HG03060 (cell line): ENCODE measurements around the gene FOXD3.

Experiments
- ATAC-seq: cut with Tn5 transposase; IDR thresholded peaks from one replicate; pipeline ENCODE4 v1.9.1; 2021; ENCODE audit warnings: low read depth, moderate number of reproducible peaks; ENCODE audit not compliant: unreplicated experiment

The FOXD3 gene

GRCh38 chr1:63322114-63322943 is at the start of gene FOXD3:
Gene FOXD3, plus strand, starts transcription at chr1:63322567. Its CDS starts 492 bp downstream, at chr1:63323059.
- ATAC-seq, result no peak

- ATAC-seq, result no peak
These were observed 49.6 kb upstream of the FOXD3 start for GRCh38 chr1:63272811-63273210.

- ATAC-seq, result no peak
These were observed 48.0 kb upstream of the FOXD3 start for GRCh38 chr1:63274371-63274770.

DNA sequence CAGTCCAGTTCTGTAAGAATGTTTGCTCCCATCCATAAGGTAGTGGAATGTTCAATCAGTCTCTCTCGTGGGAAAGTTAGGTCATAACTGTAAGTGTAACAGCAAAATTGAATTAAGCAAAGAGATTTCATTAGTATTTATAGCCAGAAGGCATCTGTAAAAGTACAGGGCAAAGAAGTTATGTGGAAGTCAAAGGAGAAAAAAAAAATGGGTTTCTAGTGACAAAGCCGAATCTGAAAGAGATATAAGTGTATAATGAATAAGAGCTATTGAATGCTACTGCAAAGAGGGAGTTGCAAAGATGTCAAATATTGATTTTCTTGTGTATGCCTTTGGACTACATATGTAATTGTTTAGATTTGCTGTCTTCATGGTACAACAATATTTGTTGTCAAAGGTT is 47.4 kb upstream of the FOXD3 start:
- no peak for ATAC-seq

GRCh38 chr1:63276624-63277023 is 45.7 kb upstream of the FOXD3 start:
- ATAC-seq, result no peak

DNA sequence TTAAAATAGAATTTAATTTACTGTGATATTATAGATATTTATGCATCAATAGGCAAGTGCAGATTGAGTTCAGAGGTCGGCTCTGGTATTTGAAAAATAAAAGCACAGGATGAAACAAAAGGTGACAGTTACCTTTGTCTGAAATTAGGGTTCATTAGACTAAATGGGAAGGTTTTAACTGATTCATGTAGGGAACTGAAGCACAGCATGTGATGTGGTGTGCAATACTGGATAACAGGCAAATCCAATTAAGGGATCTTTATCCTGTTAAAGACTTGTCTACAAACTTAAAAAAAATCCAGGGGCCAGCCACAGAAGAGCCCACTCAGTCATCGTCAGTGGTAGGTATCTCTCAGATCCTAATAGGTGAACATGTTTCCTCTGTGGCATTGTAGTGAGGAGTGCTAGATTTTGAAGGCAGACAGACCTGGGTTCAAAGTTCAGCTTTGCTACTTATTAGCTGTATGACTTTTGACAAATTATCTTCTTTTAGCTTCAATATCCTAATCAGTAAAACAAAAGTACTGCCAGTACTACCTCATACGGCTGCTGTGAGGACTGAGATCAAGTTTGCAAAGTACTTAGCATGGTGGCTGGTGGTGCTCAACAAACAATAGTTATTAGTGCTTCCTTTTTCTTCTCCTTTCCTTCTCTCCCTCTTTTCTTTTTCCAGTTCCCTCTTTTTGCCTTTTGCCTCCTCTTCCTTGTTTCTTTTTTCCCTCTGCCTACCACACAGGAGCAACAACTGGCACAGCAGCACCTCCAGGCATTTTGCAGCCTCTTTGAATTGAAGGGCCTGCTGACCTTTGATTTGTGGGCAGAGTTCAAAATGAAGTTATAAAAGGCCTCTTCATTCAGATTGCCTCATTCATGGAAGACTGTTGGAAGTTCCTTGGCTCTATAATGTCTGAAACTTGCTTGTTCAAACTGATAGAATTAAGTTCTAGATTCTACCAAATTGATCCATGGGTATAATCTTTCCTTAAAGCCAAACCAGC is 44.9 kb upstream of the FOXD3 start:
- no peak for ATAC-seq

GRCh38 chr1:63281753-63282152 is 40.6 kb upstream of the FOXD3 start:
- no peak for ATAC-seq

- no peak for ATAC-seq
These were observed 33.2 kb upstream of the FOXD3 start for GRCh38 chr1:63289135-63289534.

DNA sequence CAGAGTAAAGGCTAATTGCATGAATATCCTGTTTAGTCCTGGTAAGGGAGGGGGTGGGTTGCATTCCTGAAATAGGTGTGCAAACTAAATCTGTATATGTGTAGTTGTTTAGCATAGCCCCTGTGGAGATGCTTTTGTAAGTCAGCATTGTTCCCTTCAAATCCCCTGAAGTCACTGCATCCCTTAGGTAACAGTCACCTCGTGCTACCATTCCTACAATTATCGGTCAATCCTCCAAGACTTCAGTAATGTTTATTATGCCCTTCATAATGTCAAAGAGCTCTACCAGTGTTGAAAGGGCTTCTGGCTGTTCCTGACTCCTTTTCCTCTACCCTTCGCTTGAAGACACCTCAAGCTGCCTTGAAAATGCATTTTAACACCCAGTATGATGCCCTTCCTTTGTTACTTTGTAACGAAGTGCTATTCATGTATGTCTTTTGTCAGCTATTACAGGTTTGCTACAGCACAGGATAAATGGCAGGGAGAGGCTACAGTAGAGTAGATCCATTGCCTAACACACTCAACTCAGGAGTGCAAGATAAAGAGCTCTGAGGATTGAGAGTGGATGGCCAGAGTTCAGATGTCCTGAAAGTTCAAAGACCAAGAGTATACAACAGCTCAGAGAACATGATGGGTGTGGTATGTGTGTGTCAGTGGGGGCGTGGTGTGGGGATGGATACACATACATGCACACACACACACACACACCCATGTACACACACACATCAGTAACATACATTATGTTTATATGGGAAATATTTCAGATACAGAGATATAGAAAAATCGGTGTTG is 27.4 kb upstream of the FOXD3 start:
- no peak for ATAC-seq

DNA sequence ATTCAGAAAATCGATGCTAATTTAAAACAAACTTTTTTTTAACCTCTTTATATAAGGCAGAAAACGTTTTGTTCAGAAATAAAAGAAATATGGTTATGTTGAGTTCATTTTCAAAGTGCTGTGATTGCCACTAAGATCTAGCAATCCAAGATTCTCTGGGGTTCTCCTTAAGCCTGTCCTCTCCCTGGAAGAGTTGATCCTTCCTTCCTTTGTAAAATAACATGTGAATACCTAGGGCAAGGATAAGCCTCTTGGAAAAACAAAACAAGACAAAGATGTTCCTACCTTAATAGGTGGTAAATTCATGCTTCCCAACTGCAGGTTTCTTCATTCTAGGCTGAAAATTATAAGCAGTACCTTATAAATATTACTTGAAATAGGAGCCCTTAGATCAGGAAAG is 18.0 kb upstream of the FOXD3 start:
- no peak for ATAC-seq

DNA sequence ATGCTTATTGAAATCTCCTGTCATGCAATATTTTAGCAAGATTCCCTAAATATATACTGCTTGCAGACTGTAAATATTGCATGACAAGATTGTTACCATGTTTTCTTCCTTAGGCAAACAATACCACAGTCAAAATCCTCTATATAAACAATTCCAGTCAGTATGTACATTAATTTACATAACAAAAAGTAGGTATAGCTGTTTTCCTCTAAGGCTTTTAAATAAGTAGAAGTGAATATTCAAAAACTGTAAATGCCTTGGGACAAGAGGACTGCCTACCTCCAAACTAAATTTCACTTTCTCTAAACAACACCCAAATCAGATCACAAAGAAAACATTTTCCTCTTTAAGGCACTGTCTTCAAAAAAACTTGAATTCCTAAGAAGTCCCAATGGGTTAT is 17.3 kb upstream of the FOXD3 start:
- ATAC-seq, result no peak

DNA sequence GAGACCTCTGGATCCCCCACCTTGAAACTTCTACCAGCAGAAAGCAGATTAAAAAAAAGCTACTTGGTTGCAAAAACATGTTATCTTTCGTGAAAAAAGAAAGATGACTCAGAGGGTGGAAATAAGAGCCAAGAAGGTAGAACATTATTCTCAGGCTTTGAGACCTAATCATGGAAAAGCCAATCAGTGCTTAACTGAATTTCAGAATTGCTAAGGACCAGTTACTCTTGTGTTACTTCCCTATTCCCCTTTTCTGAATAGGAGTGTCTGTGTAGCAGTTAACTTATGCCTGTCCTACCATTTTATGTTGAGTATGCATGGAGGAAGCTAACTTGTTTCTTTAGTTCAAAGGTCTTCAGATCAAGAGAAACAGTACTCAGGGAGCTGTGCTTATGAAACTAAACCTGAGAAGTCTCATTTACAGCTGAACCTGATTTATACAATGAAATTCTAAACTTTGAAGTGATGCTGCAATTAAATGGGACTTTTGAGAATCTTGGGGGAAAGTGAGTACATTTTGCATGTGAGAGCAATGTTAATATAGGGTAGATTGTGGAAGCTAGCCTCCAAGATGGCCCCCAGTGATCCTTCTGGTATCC is 15.1 kb upstream of the FOXD3 start:
- ATAC-seq, result no peak

GRCh38 chr1:63316598-63316983 is 5.8 kb upstream of the FOXD3 start:
- ATAC-seq, result no peak

DNA sequence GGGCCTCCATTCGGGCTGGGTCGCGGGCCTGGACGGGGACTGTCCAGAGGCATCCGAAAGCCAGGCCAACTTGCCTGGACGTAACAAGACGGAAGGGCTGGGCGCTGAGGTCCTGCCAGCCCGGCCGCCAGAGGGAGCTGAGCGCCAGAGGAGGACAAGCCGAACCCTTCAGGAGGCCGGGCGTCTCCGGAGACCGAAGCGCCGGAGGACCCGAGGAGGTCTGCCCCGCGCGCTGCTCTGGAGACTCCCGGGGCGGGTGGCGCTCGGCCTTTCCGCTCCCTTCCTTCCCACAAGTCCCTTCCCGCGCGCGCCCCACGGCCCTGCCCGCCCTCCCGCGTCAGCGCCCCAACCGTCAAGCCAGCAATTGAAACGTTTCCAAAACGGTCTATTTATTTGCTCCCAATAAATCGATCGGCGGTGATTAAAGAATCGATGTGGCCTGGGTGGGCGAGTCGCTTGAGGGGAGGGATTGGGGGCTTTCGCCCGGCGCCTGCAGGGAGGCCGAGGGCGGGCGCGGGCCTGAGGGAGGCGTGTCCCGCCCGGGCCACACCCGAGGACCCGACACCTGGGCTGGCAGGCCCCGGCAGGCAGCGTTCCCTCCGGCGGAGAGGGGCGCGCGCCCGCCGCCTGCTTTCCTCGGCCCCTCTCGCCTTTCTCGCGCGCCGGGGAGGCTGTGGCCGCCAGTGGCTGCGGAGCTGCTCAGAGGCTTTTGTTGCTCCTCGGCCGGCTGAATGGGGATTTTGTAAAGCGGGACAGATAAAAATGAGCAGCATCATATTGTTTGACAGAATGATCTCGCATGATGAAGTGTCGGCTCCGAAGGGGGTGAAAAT is 5.2 kb upstream of the FOXD3 start:
- no peak for ATAC-seq

DNA sequence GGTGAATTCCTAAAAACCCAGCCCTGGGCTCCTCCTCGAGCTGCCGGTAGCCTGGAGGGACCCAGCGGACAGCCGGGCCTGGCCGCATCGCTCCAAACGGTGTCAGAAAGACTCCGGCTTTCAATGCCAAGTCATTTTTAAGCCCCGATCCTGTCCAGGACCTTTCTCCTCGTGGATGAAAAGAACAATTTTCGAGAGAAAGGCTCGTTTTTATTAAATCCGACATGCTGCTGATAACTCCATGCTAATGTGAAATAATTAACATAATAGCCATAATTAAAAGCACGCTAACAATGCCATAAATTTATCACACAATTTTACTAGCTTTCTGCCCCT is 4.6 kb upstream of the FOXD3 start:
- no peak for ATAC-seq

DNA sequence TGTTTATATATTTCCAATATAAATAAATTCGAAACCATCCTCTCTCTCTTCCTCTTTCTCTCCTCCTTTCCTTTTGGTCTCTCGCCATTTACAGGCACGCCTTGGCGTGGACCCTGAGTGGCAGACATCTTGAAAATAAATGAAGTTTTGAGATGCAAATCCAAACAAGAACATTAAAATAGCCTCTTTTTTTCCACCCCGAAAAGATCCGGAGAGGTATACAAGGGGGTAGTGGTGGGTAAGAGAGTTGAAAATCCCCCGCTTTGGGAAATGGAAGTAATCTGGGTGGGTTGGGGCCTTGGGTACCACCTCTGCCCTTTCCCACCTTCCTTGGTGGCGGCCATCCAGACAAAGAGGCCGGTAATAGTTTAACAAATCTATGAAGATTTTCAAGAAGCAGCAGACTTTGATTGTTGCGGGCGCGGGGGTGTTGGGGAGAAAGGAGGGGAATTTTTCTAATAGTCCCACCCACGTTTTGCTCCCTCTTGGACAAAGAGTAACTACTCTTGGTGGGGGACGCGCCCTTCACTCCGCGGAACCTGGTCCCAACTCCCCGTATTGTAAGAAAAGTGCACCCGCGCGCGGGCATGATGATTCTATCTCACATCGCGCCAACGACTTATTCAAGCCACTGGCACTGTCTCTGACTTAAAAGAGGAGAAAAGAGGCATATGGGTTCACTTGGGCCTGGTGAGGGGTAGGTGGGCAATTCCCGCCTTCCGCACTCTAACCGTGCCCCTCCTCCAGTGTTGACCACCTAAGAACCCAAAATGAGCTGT is 4.0 kb upstream of the FOXD3 start:
- ATAC-seq, result no peak

- no peak for ATAC-seq
These were observed 3.0 kb upstream of the FOXD3 start for GRCh38 chr1:63319046-63320021.
